Measurements from ENCODE around the gene PTCH2. TPM values are rescaled to one million over a fixed set of nuclear protein-coding genes. Genes with fewer than 3 reads are reported as not detected.
A peak's percentile ranks its signal among the peaks of the same experiment; 100 is the strongest.

Gene PTCH2
- total and polyA plus RNA-seq, 2 donors (not counting 1 experiment from before 2014, with no cell fraction given), result 1.3 to 1.7 TPM

GRCh38 chr1:44803312-44804095 lies 39.5 kb downstream of the PTCH2 start:
- ChIA-PET POLR2A (interaction anchor here (0.8 to 1.3 kb wide), 2 partner anchors 14 to 16 kb away, joined by 3 read pairs; no protein-coding TSS in a partner anchor), CTCF (interaction anchor here (1.4 kb wide), 1 partner anchor 14 kb away, joined by 3 read pairs; no protein-coding TSS in a partner anchor)
- H4K20me1 ChIP-seq (ENCODE audit: control insufficient read depth, insufficient read depth, low read length, poor library complexity, severe bottlenecking), result no peaks in the 10 kb centered on the region
- peaks cover 50% of the 10 kb centered on the region for H3K4me1 Mint-ChIP-seq
- peaks cover 33 to 59% of the 10 kb centered on the region in 2 donors for H3K4me1 ChIP-seq (ENCODE audit: control insufficient read depth in 2 of 2, insufficient read depth in 2 of 2, low read length in 2 of 2)
- intact Hi-C loops (cut with micrococcal nuclease), result no loop called here
- peak overlapping the region; percentile 77 for H3K27ac Mint-ChIP-seq
- H3K79me2 ChIP-seq (ENCODE audit: control insufficient read depth, insufficient read depth, low read length), result peaks cover 5% of the 10 kb centered on the region
- H3K27me3 ChIP-seq (replicated peaks in 1 of 4; ENCODE audit: control extremely low read depth in 1 of 4, control insufficient read depth in 3 of 4, insufficient read depth in 4 of 4, low read length in 3 of 4), result no peaks in the 10 kb centered on the region
- H3K27ac ChIP-seq (ENCODE audit: low read length in 2 of 2), result no peak overlapping the region
- no peak for DNase-seq
- no peak overlapping the region for H2AFZ ChIP-seq (ENCODE audit: insufficient read depth, low read depth, low read length, poor library complexity, severe bottlenecking)
- no peak overlapping the region for H3K9ac ChIP-seq (ENCODE audit: low read length)
- no peak for ATAC-seq (ENCODE audit: low read depth)
- no peak overlapping the region for H3K4me3 ChIP-seq (ENCODE audit: control extremely low read depth in 1 of 5, extremely low read depth in 1 of 5, insufficient read depth in 1 of 5, low read depth in 2 of 5, low read length in 4 of 5)
- no peaks in the 10 kb centered on the region for H3K27me3 Mint-ChIP-seq
- peaks cover 0 to 3% (median 0%) of the 10 kb centered on the region in 3 donors for H3K9me3 ChIP-seq (ENCODE audit: control extremely low read depth in 1 of 3, control insufficient read depth in 2 of 3, insufficient read depth in 1 of 3, low read length in 2 of 3)
- H3K4me3 Mint-ChIP-seq, result no peak overlapping the region
- H3K9me3 Mint-ChIP-seq (ENCODE audit: insufficient read depth), result no peaks in the 10 kb centered on the region
- 91% methylated on average over 7 of the region's 13 CpGs for WGBS (ENCODE audit: insufficient coverage)
- H3K36me3 ChIP-seq (replicated peaks in 1 of 2; ENCODE audit: control extremely low read depth in 1 of 2, control insufficient read depth in 1 of 2, extremely low read depth in 1 of 2, insufficient read depth in 2 of 2, low read length in 1 of 2), result peaks cover 0 to 21% of the 10 kb centered on the region in 2 experiments
- no peak overlapping the region for H3K4me2 ChIP-seq (replicated peaks; ENCODE audit: low read depth, low read length, poor library complexity, severe bottlenecking)
- TF ChIP-seq CTCF (IDR thresholded peaks at IDR 0.05), result no peak
- TF ChIP-seq EZH2 (IDR thresholded peaks at IDR 0.05; ENCODE audit: borderline replicate concordance, insufficient read depth, low read depth, low read length, poor library complexity, severe bottlenecking), result no peak

GRCh38 chr1:44803062-44803311 lies 40.1 kb downstream of the PTCH2 start:
- Histone ChIP-seq H4K20me1 (ENCODE audit: control insufficient read depth, insufficient read depth, low read length, poor library complexity, severe bottlenecking) (no peaks in the 10 kb centered on the region), H3K36me3 (replicated peaks in 1 of 2; ENCODE audit: control extremely low read depth in 1 of 2, control insufficient read depth in 1 of 2, extremely low read depth in 1 of 2, insufficient read depth in 2 of 2, low read length in 1 of 2) (peaks cover 0 to 21% of the 10 kb centered on the region in 2 experiments), H3K9ac (ENCODE audit: low read length) (no peak overlapping the region), H3K27ac (ENCODE audit: low read length in 2 of 2) (no peak overlapping the region), H2AFZ (ENCODE audit: insufficient read depth, low read depth, low read length, poor library complexity, severe bottlenecking) (no peak overlapping the region), H3K79me2 (ENCODE audit: control insufficient read depth, insufficient read depth, low read length) (peaks cover 5% of the 10 kb centered on the region), H3K9me3 (ENCODE audit: control extremely low read depth in 1 of 3, control insufficient read depth in 2 of 3, insufficient read depth in 1 of 3, low read length in 2 of 3) (peaks cover 0 to 3% (median 0%) of the 10 kb centered on the region in 3 donors), H3K4me2 (replicated peaks; ENCODE audit: low read depth, low read length, poor library complexity, severe bottlenecking) (no peak overlapping the region), H3K4me1 (ENCODE audit: control insufficient read depth in 2 of 2, insufficient read depth in 2 of 2, low read length in 2 of 2) (peaks cover 28 to 54% of the 10 kb centered on the region in 2 donors), H3K4me3 (ENCODE audit: control extremely low read depth in 1 of 5, extremely low read depth in 1 of 5, insufficient read depth in 1 of 5, low read depth in 2 of 5, low read length in 4 of 5) (no peak overlapping the region), H3K27me3 (replicated peaks in 1 of 4; ENCODE audit: control extremely low read depth in 1 of 4, control insufficient read depth in 3 of 4, insufficient read depth in 4 of 4, low read length in 3 of 4) (no peaks in the 10 kb centered on the region)
- ChIA-PET POLR2A (interaction anchor here (0.8 to 1.3 kb wide), 2 partner anchors 14 to 16 kb away, joined by 3 read pairs; no protein-coding TSS in a partner anchor), CTCF (interaction anchor here (0.7 to 1.4 kb wide), 2 partner anchors 14 to 71 kb away, joined by 3 read pairs; no protein-coding TSS in a partner anchor)
- intact Hi-C loops (cut with micrococcal nuclease), result no loop called here
- Mint-ChIP-seq H3K4me3 (no peak overlapping the region), H3K9me3 (ENCODE audit: insufficient read depth) (no peaks in the 10 kb centered on the region), H3K27ac (peak overlapping the region; percentile 77), H3K4me1 (peaks cover 47% of the 10 kb centered on the region), H3K27me3 (no peaks in the 10 kb centered on the region)
- 97% methylated on average over 4 of the region's 9 CpGs for WGBS (ENCODE audit: insufficient coverage)
- ATAC-seq (ENCODE audit: low read depth) (no peak), DNase-seq (no peak)
- no peak for TF ChIP-seq EZH2 (IDR thresholded peaks at IDR 0.05; ENCODE audit: borderline replicate concordance, insufficient read depth, low read depth, low read length, poor library complexity, severe bottlenecking)
- TF ChIP-seq CTCF (IDR thresholded peaks at IDR 0.05), result no peak
